ENCODE results near the gene ADM5.

Gene ADM5

DNA sequence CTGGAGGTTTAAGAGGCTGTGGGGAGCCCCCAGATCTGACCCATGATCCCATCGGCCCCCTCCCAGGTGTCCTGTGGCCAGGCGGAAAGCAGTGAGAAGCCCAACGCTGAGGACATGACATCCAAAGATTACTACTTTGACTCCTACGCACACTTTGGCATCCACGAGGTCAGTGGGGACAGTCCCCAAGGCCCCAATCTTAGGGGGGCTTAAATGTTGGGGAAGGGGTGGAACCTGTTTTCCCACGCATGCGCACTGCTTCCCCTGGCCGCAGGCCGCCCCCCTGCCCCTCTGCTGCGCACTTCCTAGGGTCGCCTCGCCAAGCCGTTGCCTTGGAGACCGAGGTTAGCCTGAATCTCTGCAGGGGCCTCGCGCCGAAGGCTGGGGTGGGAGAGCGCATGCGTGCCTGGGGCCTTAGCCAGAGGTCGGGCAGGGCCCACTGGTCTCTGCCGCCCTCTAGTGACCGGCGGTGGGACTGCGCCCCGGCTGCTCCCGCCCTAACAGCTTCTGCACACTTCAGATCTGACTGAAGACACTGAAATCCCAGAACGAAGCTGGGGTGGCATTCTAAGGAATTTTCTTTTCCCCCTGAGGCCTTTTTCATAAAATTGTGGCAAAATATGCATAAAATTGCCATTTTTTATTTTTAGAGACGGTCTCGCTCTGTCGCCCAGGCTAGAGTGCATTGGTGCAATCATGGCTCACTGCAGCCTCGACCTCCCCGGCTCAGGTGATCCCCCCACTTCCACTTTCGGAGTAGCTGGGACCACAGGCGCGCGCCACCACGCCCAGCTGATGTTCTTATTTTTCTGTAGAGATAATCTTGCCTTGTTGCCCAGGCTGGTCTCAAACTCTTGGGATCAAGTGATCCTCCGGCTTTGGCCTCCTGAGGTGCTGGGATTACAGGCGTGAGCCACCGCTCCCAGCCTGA is 8.7 kb upstream of the ADM5 start:
- peak; percentile 93 for DNase-seq

DNA sequence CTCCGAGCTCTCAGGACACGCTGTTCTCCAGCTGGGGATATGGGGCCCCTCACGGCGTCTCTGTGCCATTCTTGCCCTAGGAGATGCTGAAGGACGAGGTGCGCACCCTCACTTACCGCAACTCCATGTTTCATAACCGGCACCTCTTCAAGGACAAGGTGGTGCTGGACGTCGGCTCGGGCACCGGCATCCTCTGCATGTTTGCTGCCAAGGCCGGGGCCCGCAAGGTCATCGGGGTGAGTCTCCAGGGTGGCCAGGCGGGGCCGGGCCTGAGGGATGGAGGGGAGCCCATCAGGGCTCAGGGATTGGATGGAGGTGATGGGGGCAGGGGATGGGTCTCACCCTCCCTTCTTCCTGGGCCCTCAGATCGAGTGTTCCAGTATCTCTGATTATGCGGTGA is 7.6 kb upstream of the ADM5 start:
- no peak for DNase-seq

DNA sequence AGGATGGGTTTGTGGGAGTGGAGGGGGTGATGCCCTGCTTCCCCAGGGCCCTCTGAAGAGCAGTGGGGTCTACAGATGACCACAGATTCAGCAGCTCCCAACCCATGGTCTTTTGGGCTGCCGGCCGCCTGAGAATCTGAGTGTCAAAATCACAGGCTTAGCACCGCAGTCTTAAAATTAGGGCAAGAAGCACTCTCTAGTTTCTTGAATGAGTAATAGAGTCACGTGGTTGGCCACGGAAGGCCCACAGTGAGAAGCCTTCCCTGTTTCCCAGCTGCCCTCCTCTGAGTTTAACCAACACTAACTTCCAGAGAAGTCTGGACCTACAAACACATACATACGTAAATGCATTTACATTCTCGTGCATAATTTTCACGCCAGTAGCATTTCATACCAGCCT is 7.1 kb upstream of the ADM5 start:
- no peak for DNase-seq

DNA sequence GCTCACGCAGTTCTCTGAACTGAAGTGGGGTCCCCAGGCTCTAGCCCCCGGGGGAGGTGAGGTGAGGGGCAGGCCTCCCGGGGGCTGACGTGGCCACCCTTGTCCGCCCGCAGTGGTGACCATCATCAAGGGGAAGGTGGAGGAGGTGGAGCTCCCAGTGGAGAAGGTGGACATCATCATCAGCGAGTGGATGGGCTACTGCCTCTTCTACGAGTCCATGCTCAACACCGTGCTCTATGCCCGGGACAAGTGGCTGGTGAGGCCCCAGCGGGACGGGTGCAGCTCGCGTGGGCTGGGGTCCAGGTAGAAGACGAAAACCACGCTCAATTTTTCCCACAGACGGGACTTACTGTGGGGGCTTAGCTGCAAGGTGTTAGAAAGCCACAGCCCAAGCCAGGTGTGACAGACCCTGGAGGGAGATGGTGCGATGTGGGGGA is 5.6 kb upstream of the ADM5 start:
- DNase-seq: no peak

DNA sequence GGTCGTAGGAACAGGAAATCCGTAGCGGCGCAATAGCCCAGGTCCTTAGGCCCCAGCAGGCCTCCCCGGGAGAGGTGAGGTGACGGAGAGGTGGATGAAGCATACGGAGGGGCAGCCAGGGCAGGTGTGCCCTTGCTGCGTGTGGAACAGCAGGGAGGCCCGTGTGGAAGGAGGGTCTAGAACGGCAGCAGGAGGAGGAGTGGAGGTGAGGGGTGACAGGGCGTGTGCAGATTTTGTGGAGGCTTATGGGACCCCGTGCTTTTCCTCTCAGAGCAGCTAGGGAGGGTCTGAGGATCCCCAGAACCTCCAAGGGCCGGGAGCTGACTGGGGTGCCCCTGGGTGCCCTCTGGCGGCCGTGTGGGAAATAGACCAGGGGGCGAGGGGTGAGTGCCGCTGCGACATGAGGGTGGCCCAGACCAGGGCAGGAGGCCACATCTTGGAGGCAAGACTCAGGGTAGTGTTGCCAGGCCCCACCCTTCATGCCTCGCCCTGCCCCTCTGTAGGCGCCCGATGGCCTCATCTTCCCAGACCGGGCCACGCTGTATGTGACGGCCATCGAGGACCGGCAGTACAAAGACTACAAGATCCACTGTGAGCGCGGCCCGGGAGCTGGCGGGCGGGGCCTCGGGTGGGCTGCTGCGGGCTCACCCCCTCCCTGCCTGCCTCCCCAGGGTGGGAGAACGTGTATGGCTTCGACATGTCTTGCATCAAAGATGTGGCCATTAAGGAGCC is 5.0 kb upstream of the ADM5 start:
- DNase-seq: peak; percentile 52

DNA sequence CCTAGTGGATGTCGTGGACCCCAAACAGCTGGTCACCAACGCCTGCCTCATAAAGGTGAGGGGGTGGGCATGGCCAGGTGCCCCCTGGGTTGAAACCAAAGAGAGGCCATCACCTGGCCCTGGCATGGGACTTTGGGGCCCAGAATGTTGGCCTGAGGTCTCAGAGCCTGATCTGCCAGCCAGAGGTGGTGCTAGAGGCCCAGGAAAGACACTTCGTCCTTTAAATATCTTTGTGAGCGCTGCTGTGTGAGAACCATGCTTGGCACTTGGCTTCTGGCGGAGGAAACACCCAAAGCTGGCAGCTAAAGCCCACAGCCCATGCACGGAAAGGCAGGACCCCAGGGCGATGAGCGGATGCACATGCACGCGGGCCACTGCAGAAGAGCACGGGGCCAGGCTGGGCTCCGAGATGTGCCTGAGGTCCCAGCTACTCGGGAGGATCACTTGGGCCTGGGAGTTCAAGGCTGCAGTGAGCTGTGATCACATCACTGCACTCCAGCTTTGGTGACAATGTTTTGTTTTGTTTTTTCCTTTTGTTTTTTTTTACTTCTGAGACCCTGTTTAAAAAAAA is 4.3 kb upstream of the ADM5 start:
- no peak for DNase-seq

DNA sequence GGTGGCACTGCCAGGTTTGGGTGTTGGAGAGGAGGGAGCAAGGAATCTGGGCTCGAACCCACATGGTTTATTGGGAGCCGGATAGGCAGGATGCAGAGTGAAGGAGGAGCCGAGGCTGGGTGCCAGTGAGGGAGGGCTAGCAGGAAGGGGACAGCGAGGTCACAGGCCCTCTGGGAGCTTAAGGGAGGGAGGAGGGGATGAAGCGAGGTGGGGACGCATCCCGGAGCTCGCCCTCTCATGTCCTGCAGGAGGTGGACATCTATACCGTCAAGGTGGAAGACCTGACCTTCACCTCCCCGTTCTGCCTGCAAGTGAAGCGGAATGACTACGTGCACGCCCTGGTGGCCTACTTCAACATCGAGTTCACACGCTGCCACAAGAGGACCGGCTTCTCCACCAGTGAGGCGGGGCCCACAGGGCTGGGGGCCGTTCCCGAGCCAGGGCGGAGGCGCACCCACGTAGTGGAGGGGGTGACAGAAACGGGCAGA is 3.5 kb upstream of the ADM5 start:
- DNase-seq: no peak

DNA sequence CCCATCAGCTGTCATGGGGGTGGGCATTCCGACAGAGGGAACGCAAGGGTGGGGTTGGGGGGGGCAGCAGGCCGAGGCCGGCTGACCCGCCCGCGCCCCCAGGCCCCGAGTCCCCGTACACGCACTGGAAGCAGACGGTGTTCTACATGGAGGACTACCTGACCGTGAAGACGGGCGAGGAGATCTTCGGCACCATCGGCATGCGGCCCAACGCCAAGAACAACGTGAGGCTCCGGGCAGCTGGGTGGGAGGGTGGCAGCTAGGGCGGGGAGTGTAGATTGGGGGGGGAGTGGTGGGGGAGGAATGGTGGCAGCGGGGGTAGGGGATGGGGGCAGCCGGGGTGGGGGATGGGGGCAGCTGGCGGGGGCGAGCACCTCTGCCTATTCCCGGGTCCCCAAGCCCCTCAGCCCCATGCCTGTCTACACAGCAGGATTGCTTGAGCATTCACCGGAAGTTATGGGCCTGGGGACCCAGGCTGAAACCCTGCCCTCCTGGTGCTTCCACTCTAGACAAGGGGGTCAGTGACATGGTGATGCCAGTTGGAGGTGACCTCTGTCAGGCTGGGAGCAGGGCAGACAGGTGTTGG is 2.8 kb upstream of the ADM5 start:
- no peak for DNase-seq

DNA sequence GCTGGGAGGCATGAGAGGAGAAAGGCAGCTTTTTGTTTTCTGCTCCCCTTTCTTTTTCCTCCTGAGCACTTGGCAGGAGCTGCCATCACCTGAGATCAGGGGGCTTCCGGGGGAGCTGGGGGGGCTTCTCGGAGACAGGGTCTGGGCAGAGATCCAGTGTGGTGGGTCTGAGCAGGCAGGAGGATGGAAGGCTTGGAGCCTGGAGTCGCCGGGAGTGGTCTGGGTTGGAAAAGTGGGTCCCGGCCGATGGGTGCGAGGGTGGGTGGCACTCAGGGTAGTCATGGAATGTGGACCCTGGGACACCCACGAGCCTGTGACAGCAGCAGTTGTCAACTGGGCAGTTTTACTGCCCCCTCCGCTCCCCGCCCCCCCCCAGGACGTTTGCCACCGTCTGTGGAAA is 2.2 kb upstream of the ADM5 start:
- no peak for DNase-seq

DNA sequence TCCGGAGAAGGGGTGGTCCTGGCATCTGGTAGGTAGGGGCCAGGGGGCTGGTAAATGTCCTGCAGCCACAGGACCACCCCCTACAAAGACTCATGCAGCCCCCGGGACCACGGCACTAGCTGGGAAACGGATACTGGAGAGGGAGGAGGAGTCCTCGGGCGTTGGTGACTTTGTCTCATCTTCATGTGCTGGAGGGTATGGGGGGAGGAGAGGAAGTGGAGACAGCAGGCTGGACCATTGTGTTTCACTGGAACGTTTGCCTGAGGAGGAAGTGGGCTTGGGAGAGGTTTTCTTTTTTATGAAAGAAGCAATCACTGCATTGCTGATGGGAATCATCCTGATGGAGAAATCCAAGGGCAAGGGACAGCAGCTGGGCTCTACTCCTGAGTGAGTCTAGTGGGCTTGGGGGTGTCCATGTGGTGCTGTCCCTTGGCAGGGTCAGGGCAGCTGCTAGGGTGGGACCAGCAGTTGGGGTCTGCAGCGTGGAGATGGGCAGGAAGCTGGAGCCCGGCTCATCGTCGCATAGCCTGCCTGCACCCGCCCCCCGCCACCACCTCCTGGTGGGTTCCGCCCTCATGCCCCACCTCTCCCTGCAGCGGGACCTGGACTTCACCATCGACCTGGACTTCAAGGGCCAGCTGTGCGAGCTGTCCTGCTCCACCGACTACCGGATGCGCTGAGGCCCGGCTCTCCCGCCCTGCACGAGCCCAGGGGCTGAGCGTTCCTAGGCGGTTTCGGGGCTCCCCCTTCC is 1.7 kb upstream of the ADM5 start:
- no peak for DNase-seq

DNA sequence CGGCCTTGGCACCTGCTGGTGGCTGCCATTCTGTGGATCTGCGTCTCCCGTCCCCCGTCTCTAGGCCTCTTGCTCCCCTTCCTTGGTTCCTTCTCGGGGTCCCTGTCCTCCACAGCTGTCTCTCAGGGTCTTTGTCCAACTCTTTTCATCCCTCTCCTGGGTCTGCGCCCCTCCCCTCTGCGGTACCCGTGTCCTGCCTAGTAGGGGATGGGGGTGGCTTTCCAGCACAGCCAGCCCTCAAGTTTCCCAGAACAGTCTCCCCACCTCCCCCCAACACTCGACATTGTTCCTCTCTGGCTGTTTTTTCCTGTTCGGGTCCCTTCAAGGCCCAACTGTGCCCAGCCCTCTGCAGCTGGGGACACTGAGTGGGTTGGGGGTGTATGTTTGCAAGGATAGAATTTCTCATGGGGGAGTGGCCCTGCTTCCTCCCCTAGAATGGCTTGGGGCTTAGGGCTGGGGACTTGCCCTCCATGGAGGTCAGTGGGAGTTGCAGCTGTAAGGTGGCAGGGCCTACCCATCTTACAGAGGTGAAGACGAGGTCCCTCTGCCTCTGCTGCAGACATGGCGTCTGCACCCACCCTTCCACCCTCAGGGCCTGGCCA is 762 bp upstream of the ADM5 start:
- no peak for DNase-seq

DNA sequence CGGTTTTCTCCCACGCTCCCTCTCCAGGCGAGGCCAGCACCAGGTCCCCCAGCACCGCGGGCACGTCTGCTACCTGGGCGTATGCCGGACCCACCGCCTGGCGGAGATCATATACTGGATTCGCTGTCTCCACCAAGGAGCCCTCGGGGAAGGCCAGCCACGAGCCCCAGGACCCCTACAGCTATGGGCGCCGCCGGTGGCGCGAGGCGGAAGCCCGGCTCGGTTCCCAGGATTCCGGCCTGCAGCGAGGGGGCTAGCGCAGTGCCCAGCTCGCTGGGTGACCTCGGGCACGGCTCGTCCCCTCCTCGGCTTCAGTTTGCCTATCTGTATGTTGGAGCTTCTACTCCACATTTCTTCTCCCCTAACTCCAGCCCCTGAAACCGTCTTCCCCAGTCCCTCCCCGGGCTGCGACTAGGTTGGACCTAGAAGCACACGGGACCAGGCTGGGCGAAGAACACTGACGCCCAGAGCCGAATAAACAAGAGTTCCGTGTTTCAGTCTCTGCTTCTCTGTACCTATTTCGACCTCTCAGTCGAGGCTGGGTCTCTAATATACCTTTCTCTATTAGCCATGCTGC is 773 bp downstream of the ADM5 start:
- DNase-seq: no peak

DNA sequence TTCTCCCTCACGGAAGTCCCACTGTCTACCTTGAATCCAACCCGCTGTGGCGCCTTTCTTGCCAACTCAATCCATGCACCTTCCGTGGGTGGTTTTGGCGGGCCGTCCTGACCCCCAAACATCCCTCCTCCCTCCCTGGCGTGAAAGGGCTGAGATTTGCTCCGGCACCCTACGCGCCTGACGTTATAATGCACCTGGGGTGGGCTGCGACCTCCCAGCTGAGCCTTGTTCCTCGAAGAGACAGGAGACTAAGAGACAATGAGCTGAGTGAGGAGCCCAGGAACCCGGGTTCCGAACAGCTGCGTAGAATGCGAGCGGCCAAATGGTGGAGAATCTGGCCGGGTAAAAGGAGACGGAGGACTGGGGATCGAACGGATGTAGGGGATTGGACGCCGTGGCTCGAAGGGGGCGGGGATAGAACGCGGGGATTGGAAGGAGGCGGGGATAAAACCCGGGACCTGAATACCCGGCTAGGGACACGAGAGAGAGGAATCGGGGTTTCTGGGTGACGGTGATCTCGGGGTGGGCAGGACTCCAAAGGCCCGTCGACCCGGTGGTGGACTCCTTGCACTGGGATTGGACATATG is 1.4 kb downstream of the ADM5 start, which contains the start of gene CPT1C:
Gene CPT1C (plus strand): TSS at position 461 of the 587 bp plus-strand sequence. CDS start 1,137 bp downstream, outside the sequence.
- peak; percentile 64 for DNase-seq

DNA sequence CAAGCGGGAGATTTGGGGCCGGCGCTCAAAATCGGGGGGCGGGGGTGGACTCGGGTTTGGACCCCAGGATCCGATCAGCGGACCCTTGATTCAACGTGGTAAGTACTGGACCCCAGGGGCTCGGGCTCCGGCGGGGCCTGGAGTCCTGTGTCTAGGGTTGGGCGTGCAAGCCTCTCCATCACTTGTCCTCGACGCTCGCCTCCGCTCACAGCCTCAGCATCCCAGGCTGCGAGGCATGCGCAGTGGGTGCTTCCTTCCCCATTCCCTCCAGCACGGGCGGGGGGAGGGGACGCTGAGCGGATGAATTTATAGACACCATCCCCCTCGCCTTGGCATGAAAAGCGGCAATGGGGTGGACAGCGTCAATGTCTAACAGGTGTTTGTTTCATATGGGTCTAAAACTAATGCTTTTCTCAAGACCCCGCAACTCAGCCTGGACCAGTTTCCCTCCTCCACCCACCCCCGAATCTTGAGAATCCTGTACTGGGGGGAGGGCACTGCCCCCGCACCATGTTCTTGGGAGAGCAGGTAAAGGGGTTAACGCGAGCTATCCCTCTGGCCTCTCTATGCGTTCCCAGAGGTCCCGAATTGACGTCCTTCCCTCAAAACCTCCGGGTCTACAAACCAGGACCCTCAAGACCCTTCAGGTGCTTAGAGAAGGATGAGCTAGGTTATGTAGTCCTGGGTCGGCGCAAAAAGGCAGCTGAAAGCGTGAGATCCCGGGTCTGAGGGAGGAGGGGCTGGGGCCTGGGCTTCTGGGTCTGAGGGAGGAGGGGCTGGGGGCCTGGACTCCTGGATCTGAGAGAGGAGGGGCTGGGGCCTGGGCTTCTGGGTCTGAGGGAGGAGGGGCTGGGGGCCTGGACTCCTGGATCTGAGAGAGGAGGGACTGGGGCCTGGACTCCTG is 2.1 kb downstream of the ADM5 start:
- DNase-seq: peak; percentile 50

DNA sequence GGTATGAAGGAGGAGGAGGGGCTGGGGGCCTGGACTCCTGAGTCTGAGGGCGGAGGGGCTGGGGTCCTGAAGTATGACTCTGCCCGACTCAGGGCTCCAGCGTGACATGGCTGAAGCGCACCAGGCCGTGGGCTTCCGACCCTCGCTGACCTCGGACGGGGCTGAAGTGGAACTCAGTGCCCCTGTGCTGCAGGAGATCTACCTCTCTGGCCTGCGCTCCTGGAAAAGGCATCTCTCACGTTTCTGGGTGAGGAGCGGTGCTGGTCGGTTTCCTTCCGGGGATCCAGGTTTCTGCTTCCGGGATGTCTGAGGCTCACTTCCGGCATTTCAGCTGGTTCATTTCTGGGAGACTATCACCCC is 2.7 kb downstream of the ADM5 start:
- DNase-seq: no peak

DNA sequence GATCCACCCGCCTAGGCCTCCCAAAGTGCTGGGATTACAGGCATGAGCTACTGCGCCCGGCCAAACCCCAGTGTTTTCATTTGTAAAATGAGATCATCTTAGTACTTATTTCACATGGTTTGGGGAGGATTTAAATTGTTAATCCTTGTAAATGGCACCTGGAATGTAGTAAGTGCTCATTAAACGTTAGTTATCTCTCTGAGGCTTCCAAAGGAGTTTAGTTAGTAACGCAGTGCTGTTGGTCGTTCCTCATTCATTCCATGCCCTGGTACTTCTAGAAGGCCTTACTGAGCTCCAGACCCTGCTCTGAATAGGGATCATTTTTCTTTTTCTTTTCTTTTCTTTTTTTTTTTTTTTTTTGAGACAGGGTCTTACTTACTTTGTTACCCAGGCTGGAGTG is 6.7 kb downstream of the ADM5 start:
- DNase-seq: no peak

DNA sequence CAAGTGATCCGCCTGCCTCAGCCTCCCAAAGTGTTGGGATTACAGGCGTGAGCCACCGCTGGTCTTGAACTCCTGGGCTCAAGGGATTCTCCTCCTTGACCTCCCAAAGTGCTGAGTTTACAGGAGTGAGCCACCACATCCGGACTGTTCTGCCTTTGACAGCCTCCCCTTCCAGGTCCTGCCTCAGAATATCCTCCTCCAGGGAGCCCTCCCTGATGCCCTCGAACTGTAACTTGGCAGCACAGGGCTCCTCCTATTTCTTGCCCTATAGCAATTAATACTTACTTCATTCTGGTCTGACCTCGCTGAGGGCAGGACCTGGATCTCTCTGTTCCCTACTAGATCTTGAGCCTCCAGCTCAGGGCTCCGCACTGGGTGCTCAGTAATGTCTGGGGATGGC is 7.5 kb downstream of the ADM5 start:
- no peak for DNase-seq

DNA sequence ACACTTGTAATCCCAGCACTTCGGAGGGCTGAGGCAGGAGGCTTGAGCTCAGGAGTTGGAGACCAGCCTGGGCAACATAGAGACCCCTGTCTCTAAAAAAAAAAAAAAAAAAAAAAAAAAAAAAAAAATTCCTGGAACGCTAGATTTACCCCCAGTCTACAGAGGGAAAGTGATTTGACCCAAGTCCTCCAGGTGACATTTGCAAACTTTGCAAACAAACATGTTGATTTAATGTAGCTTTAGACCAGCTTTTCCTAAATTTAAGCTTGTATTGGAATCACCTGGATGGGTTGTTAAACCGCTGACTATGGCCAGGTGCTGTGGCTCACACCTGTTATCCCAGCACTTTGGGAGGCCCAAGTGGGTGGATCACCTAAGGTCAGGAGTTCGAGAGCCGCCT is 10.0 kb downstream of the ADM5 start:
- no peak for DNase-seq

DNA sequence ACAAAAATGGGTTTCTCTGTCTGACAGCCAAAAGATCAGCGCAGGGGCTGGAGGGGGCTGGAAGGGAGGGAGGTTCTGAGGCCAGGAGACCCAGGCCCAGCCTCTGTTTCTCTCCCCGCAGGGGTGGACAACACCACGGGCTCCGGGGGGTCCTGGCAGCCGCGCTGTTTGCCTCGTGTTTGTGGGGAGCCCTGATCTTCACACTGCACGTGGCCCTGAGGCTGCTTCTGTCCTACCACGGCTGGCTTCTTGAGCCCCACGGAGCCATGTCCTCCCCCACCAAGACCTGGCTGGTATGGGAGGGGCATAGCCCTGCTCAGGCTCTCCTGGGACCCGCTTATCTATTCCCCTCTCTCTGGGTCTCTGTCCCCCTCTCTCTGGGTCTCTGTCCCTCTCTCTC is 11.2 kb downstream of the ADM5 start:
- DNase-seq: no peak

DNA sequence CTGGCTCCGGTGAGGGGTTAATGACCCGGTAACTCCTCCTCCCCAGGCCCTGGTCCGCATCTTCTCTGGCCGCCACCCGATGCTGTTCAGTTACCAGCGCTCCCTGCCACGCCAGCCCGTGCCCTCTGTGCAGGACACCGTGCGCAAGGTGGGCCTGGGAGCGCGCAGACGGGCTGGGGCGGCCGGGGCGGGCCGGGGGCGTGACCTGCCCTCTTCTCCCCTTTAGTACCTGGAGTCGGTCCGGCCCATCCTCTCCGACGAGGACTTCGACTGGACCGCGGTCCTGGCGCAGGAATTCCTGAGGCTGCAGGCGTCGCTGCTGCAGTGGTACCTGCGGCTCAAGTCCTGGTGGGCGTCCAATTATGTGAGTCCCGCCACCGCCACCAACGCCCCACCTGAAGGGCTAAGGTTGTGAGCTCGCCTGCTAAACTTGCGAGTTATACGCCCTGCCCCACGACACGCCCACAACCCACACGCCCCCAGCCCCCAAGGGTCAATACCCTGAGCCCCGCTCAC is 11.9 kb downstream of the ADM5 start:
- DNase-seq: no peak

Measured in hematopoietic multipotent progenitor cell treated with erythropoietin and hydrocortisone succinate and interleukin-3 and kit ligand, for 6 days (in vitro differentiated cells).